Keratinocyte (primary cell): ENCODE data around the gene ANKS1B. TPM values are rescaled to one million over a fixed set of nuclear protein-coding genes. Genes with fewer than 3 reads are reported as not detected.

Experiments used
- DNase-seq: peaks from one replicate; pipeline ENCODE4 v3.0.0-alpha.2; 2011; ENCODE audit warnings: low read depth, missing footprints, low spot score
- FAIRE-seq: peaks from 2 replicates; lab custom pipeline; 2011; peaks lifted over from hg19 to GRCh38; lab: Jason Lieb, UNC
- H2AFZ ChIP-seq: 2 replicates; pipeline ENCODE4 v1.6.0; 2012; ENCODE audit warnings: low read length, control low read depth, inconsistent platforms; ENCODE audit not compliant: control insufficient read depth
- H3K27ac ChIP-seq: 2 replicates; pipeline ENCODE4 v1.5.1; 2011; ENCODE audit warnings: low read length; ENCODE audit not compliant: control insufficient read depth, insufficient read depth
- H3K27me3 ChIP-seq: 3 replicates; pipeline ENCODE4 v1.6.0; 2011; ENCODE audit warnings: low read length; ENCODE audit not compliant: control insufficient read depth, insufficient read depth; ENCODE audit errors: extremely low read depth
- H3K36me3 ChIP-seq, 2 experiments: 2 replicates in 1 of 2; 3 replicates in 1 of 2; pipeline ENCODE4 v1.5.1; 2011; ENCODE audit warnings: low read length in 2 of 2, mild to moderate bottlenecking in 1 of 2; ENCODE audit not compliant: control insufficient read depth in 2 of 2, insufficient read depth in 2 of 2; ENCODE audit errors: extremely low read depth in 1 of 2
- H3K4me1 ChIP-seq: 3 replicates; pipeline ENCODE4 v1.5.1; 2011; ENCODE audit warnings: low read length; ENCODE audit not compliant: control insufficient read depth, insufficient read depth; ENCODE audit errors: extremely low read depth
- H3K4me2 ChIP-seq: 3 replicates; pipeline ENCODE4 v1.6.0; 2011; ENCODE audit warnings: low read depth, low read length; ENCODE audit not compliant: control insufficient read depth, insufficient read depth; ENCODE audit errors: extremely low read depth
- H3K4me3 ChIP-seq, 3 experiments: fragments of 200-600 bp in 1 of 3; sonication (generic) in 1 of 3; 2 replicates in 2 of 3; 3 replicates in 1 of 3; pipeline ENCODE4 v1.5.1; 2011 to 2016; ENCODE audit warnings: low read length in 3 of 3, mild to moderate bottlenecking in 3 of 3, control low read depth in 2 of 3, inconsistent platforms in 1 of 3, low read depth in 1 of 3, mixed read lengths in 1 of 3, mixed run types in 1 of 3, moderate library complexity in 1 of 3; ENCODE audit not compliant: control insufficient read depth in 2 of 3, insufficient read depth in 2 of 3; ENCODE audit errors: extremely low read depth in 1 of 3
- H3K79me2 ChIP-seq: 2 replicates; pipeline ENCODE4 v1.6.0; 2012; ENCODE audit warnings: low read length; ENCODE audit not compliant: control insufficient read depth, insufficient read depth
- H3K9ac ChIP-seq: 3 replicates; pipeline ENCODE4 v1.6.0; 2011; ENCODE audit warnings: low read length; ENCODE audit not compliant: control insufficient read depth, insufficient read depth; ENCODE audit errors: extremely low read depth
- H3K9me1 ChIP-seq: 3 replicates; pipeline ENCODE4 v1.6.0; 2011; ENCODE audit warnings: low read length; ENCODE audit not compliant: control insufficient read depth, insufficient read depth; ENCODE audit errors: extremely low read depth
- H3K9me3 ChIP-seq: 2 replicates; pipeline ENCODE4 v1.5.1; 2012; ENCODE audit warnings: low read depth, low read length; ENCODE audit not compliant: control insufficient read depth
- H4K20me1 ChIP-seq: 3 replicates; pipeline ENCODE4 v1.6.0; 2011; ENCODE audit warnings: low read length; ENCODE audit not compliant: control insufficient read depth, insufficient read depth; ENCODE audit errors: extremely low read depth
- CTCF ChIP-seq, 3 experiments: IDR thresholded peaks in 1 of 3; conservative IDR thresholded peaks in 1 of 3; optimal IDR thresholded peaks in 1 of 3; 2 replicates in 2 of 3; 3 replicates in 1 of 3; pipeline versions ENCODE3 to v1.5.1; 2011; ENCODE audit warnings: low read length in 3 of 3, mild to moderate bottlenecking in 3 of 3, moderate library complexity in 2 of 3, control low read depth in 1 of 3, inconsistent platforms in 1 of 3; ENCODE audit not compliant: insufficient read depth in 2 of 3; ENCODE audit errors: extremely low read depth in 1 of 3
- EZH2 ChIP-seq: IDR thresholded peaks from one replicate; pipeline ENCODE4 v1.6.1; 2012; ENCODE audit warnings: inconsistent platforms, mild to moderate bottlenecking, low read length, moderate library complexity
- dilution Hi-C: fragments of 300-500 bp; cut with MboI; formaldehyde crosslinking; loops from one replicate; pipeline ENCODE4 v1.7.0; 2020; ENCODE audit warnings: low sequenced_read_pairs; ENCODE audit not compliant: extremely low pct_ligation_motif_present
- polyA plus RNA-seq, 5 experiments: library from polyadenylated mRNA; depleted of rRNA in 3 of 5; stranded (reverse) in 3 of 5; stranded (forward) in 1 of 5; unstranded in 1 of 5; fragments of >200 nt; gene quantifications; 1 replicate in 1 of 5; 2 replicates in 3 of 5; 3 replicates in 1 of 5; pipeline versions ENCODE4 v1.2.1 to v1.2.3, GENCODE V29; 2011 to 2012; ENCODE audit warnings: missing spikeins in 2 of 5, low read depth in 1 of 5, low replicate concordance in 1 of 5

Gene ANKS1B
- polyA plus RNA-seq, 1 donor (not counting 4 experiments of a cell fraction or from before 2014, with no cell fraction given), result not detected

GRCh38 chr12:99915251-99916082 is 69.3 kb downstream of the ANKS1B start:
- FAIRE-seq (no peak), DNase-seq (no peak)
- H3K79me2 ChIP-seq, result no peaks in the 10 kb centered on the region
- no peaks in the 10 kb centered on the region for H3K9me3 ChIP-seq
- H3K9ac ChIP-seq, result no peak overlapping the region
- no peaks in the 10 kb centered on the region for H3K9me1 ChIP-seq
- no peaks in the 10 kb centered on the region for H3K27me3 ChIP-seq
- H3K4me2 ChIP-seq, result no peak overlapping the region
- no peaks in the 10 kb centered on the region for H4K20me1 ChIP-seq
- H2AFZ ChIP-seq, result no peak overlapping the region
- dilution Hi-C loops, result no loop called here
- H3K27ac ChIP-seq, result no peak overlapping the region
- H3K36me3 ChIP-seq, result no peaks in the 10 kb centered on the region
- no peak overlapping the region for H3K4me3 ChIP-seq
- TF ChIP-seq CTCF (optimal IDR thresholded peaks at IDR 0.05 in 1 of 3, IDR thresholded peaks at IDR 0.05 in 1 of 3, conservative IDR thresholded peaks at IDR 0.05 in 1 of 3; ENCODE audit: extremely low read depth in 1 of 3, insufficient read depth in 2 of 3, low read length in 3 of 3) (no peak), EZH2 (no peak)
- peaks cover 2% of the 10 kb centered on the region for H3K4me1 ChIP-seq

GRCh38 chr12:99914206-99914605 is 70.5 kb downstream of the ANKS1B start:
- DNase-seq, result no peak

More at GRCh38 chr12:99914206-99914605, 70.5 kb downstream of the ANKS1B start:
- H3K27me3 ChIP-seq, result no peaks in the 10 kb centered on the region
- FAIRE-seq, result no peak
- dilution Hi-C loops, result no loop called here
- H3K9ac ChIP-seq, result no peak overlapping the region
- no peaks in the 10 kb centered on the region for H3K79me2 ChIP-seq
- H3K9me1 ChIP-seq, result no peaks in the 10 kb centered on the region
- H3K4me3 ChIP-seq, result no peak overlapping the region
- H4K20me1 ChIP-seq, result no peaks in the 10 kb centered on the region
- H3K9me3 ChIP-seq, result no peaks in the 10 kb centered on the region
- no peak overlapping the region for H2AFZ ChIP-seq
- TF ChIP-seq CTCF (optimal IDR thresholded peaks at IDR 0.05 in 1 of 3, IDR thresholded peaks at IDR 0.05 in 1 of 3, conservative IDR thresholded peaks at IDR 0.05 in 1 of 3; ENCODE audit: extremely low read depth in 1 of 3, insufficient read depth in 2 of 3, low read length in 3 of 3), result no peak
- no peak for TF ChIP-seq EZH2
- no peak overlapping the region for H3K4me2 ChIP-seq
- no peak overlapping the region for H3K27ac ChIP-seq
- no peaks in the 10 kb centered on the region for H3K36me3 ChIP-seq
- peaks cover 2% of the 10 kb centered on the region for H3K4me1 ChIP-seq
